Esophagus muscularis mucosa (tissue), 4 donors: ENCODE results near the gene FUT9. TPM values are rescaled to one million over a fixed set of nuclear protein-coding genes. Genes with fewer than 3 reads are reported as not detected.

Source experiments
- DNase-seq: peaks from one replicate; pipeline ENCODE4 v3.0.0-alpha.2; 2017; ENCODE audit errors: extremely low spot score
- H3K27ac ChIP-seq, 4 donors: fragments of 200-600 bp; sonication (generic); replicated peaks in 1 of 4; 1 replicate in 3 of 4; 2 replicates in 1 of 4; pipeline ENCODE4 v1.5.1; 2016 to 2019; ENCODE audit warnings: mild to moderate bottlenecking in 1 of 4
- H3K27me3 ChIP-seq, 4 donors: fragments of 200-600 bp; sonication (generic); one replicate each; pipeline versions ENCODE4 v1.5.1 to v1.6.0; 2016 to 2019
- H3K36me3 ChIP-seq, 4 donors: fragments of 200-600 bp; sonication (generic); one replicate each; pipeline ENCODE4 v1.5.1; 2016 to 2019
- H3K4me1 ChIP-seq, 4 donors: fragments of 200-600 bp; sonication (generic); one replicate each; pipeline ENCODE4 v1.5.1; 2016 to 2019
- H3K4me3 ChIP-seq, 4 donors: fragments of 200-600 bp; sonication (generic); 1 replicate in 2 of 4; 2 replicates in 2 of 4; pipeline ENCODE4 v1.5.1; 2016 to 2019; ENCODE audit warnings: mild to moderate bottlenecking in 4 of 4, moderate library complexity in 1 of 4
- H3K9me3 ChIP-seq, 4 donors: fragments of 200-600 bp; sonication (generic); 1 replicate in 3 of 4; 2 replicates in 1 of 4; pipeline ENCODE4 v1.5.1; 2016 to 2019
- CTCF ChIP-seq, 3 experiments: fragments of 200-600 bp in 2 of 3; fragments of 450-650 bp in 1 of 3; sonication (generic) in 2 of 3; IDR thresholded peaks; one replicate each; pipeline ENCODE4 v1.5.1; 2017 to 2019; ENCODE audit warnings: antibody characterized with exemption in 3 of 3, mild to moderate bottlenecking in 2 of 3, moderate library complexity in 1 of 3
- EP300 ChIP-seq: sonication (generic); formaldehyde crosslinking; IDR thresholded peaks from one replicate; pipeline ENCODE4 v1.6.1; 2017; ENCODE audit warnings: antibody characterized with exemption
- POLR2A ChIP-seq: fragments of 450-650 bp; IDR thresholded peaks from one replicate; pipeline ENCODE4 v1.6.1; 2017; ENCODE audit warnings: antibody characterized with exemption, moderate library complexity, mild to moderate bottlenecking, low read depth
- POLR2AphosphoS5 ChIP-seq, 2 donors: sonication (generic); formaldehyde crosslinking; IDR thresholded peaks; one replicate each; pipeline ENCODE4 v1.6.1; 2017; ENCODE audit warnings: antibody characterized with exemption in 2 of 2
- WGBS: methylation state at CpG from one replicate; pipeline ENCODE4 v1.1.5; 2018; 5-methylcytosine and 5-hydroxymethylcytosine counted together
- intact Hi-C: fragments of 100-400 bp; cut with DNase I; formaldehyde crosslinking; loops from one replicate; pipeline ENCODE4 v1.15.1; 2023
- total RNA-seq, 4 donors: library from RNA; depleted of rRNA; stranded (reverse); fragments of >200 nt; gene quantifications; one replicate each; pipeline versions ENCODE4 v1.1.0 to v1.2.1, GENCODE V29; 2016

The FUT9 gene
- total RNA-seq, 4 donors from 2014 or later, result not detected

GRCh38 chr6:96017070-96017359 lies 1.2 kb downstream of the FUT9 start:
- DNase-seq, result no peak
- no peaks in the 10 kb centered on the region for H3K9me3 ChIP-seq
- H3K27me3 ChIP-seq, result peaks cover 0 to 29% (median 5%) of the 10 kb centered on the region in 4 donors
- peaks cover 0 to 12% (median 7%) of the 10 kb centered on the region in 4 donors for H3K4me1 ChIP-seq
- no peaks in the 10 kb centered on the region for H3K36me3 ChIP-seq
- no peak overlapping the region for H3K4me3 ChIP-seq
- intact Hi-C loops, result no loop called here
- H3K27ac ChIP-seq, result no peak overlapping the region
- 76% methylated on average over 2 of the region's 2 CpGs for WGBS
- TF ChIP-seq POLR2AphosphoS5 (IDR thresholded peaks at IDR 0.05) (no peak), EP300 (no peak), CTCF (IDR thresholded peaks at IDR 0.05) (no peak), POLR2A (no peak)

GRCh38 chr6:96022225-96022624 lies 6.5 kb downstream of the FUT9 start:
- Histone ChIP-seq H3K9me3 (no peaks in the 10 kb centered on the region), H3K4me3 (no peak overlapping the region), H3K4me1 (no peaks in the 10 kb centered on the region), H3K27ac (no peak overlapping the region), H3K27me3 (peaks cover 0 to under 1% (median 0%) of the 10 kb centered on the region in 4 donors), H3K36me3 (no peaks in the 10 kb centered on the region)
- TF ChIP-seq CTCF (IDR thresholded peaks at IDR 0.05) (no peak), POLR2A (no peak), POLR2AphosphoS5 (IDR thresholded peaks at IDR 0.05) (no peak), EP300 (no peak)
- DNase-seq, result no peak
- intact Hi-C loops, result no loop called here

- TF ChIP-seq POLR2A, result no peak
- TF ChIP-seq POLR2AphosphoS5 (IDR thresholded peaks at IDR 0.05), result no peak
- no peak for TF ChIP-seq EP300
- no peak for TF ChIP-seq CTCF (IDR thresholded peaks at IDR 0.05)
These were observed 16.9 kb downstream of the FUT9 start for GRCh38 chr6:96032661-96033060.

GRCh38 chr6:96051555-96051954 lies 35.8 kb downstream of the FUT9 start:
- TF ChIP-seq EP300 (no peak), POLR2A (no peak), CTCF (IDR thresholded peaks at IDR 0.05) (no peak)
- intact Hi-C loops, result no loop called here
- DNase-seq, result no peak
- H3K36me3 ChIP-seq, result no peaks in the 10 kb centered on the region
- H3K9me3 ChIP-seq, result no peaks in the 10 kb centered on the region
- H3K27ac ChIP-seq, result no peak overlapping the region
- no peaks in the 10 kb centered on the region for H3K27me3 ChIP-seq
- H3K4me1 ChIP-seq, result no peaks in the 10 kb centered on the region
- H3K4me3 ChIP-seq, result no peak overlapping the region

More at GRCh38 chr6:96032661-96033060, 16.9 kb downstream of the FUT9 start:
- Histone ChIP-seq H3K27ac (no peak overlapping the region), H3K4me1 (no peaks in the 10 kb centered on the region), H3K9me3 (no peaks in the 10 kb centered on the region), H3K4me3 (no peak overlapping the region), H3K27me3 (no peaks in the 10 kb centered on the region), H3K36me3 (no peaks in the 10 kb centered on the region)
- intact Hi-C loops, result no loop called here
- 79% methylated on average over 7 of the region's 7 CpGs for WGBS
- no peak for DNase-seq

GRCh38 chr6:96058082-96058481 lies 42.3 kb downstream of the FUT9 start:
- no peaks in the 10 kb centered on the region for H3K9me3 ChIP-seq
- no peak for DNase-seq
- H3K27ac ChIP-seq, result no peak overlapping the region
- H3K27me3 ChIP-seq, result no peaks in the 10 kb centered on the region
- H3K36me3 ChIP-seq, result no peaks in the 10 kb centered on the region
- no peak overlapping the region for H3K4me3 ChIP-seq
- TF ChIP-seq EP300 (no peak), POLR2AphosphoS5 (IDR thresholded peaks at IDR 0.05) (no peak), POLR2A (no peak), CTCF (IDR thresholded peaks at IDR 0.05) (no peak)
- H3K4me1 ChIP-seq, result no peaks in the 10 kb centered on the region
- 54% methylated on average over 4 of the region's 4 CpGs for WGBS
- intact Hi-C loops, result no loop called here
